H1 (cell line): Measurements from ENCODE around the gene GNAQ. TPM values are rescaled to one million over a fixed set of nuclear protein-coding genes. Genes with fewer than 3 reads are reported as not detected.

Experiments
- CBX8 ChIP-seq: fragments of 300-800, 300-1000 bp; sonication (generic); IDR thresholded peaks from 2 replicates; pipeline ENCODE4 v1.7.1; 2016; ENCODE audit warnings: low read depth, low read length, borderline replicate concordance
- CHD7 ChIP-seq: fragments of 300-600 bp; sonication (generic); IDR thresholded peaks from 2 replicates; pipeline ENCODE4 v1.7.1; 2012; ENCODE audit warnings: low read length, moderate library complexity, mild to moderate bottlenecking, inconsistent platforms; ENCODE audit not compliant: insufficient replicate concordance
- EGR1 ChIP-seq: IDR thresholded peaks from 2 replicates; pipeline ENCODE4 v1.6.1; 2011; ENCODE audit warnings: low read depth, low read length, borderline replicate concordance
- GABPA ChIP-seq: IDR thresholded peaks from 2 replicates; pipeline ENCODE4 v1.6.1; 2011; ENCODE audit warnings: mild to moderate bottlenecking, low read length, moderate library complexity, borderline replicate concordance; ENCODE audit not compliant: insufficient read depth
- JUN ChIP-seq: IDR thresholded peaks from 2 replicates; pipeline ENCODE4 v1.6.1; 2011; ENCODE audit warnings: low read depth, mild to moderate bottlenecking, improper control_type of control experiment, low read length
- SP2 ChIP-seq: IDR thresholded peaks from 2 replicates; pipeline ENCODE4 v1.6.1; 2012; ENCODE audit warnings: mild to moderate bottlenecking, low read length, inconsistent platforms
- TAF1 ChIP-seq: IDR thresholded peaks from 2 replicates; pipeline ENCODE4 v1.6.1; 2011; ENCODE audit warnings: mild to moderate bottlenecking, low read depth, low read length
- polyA plus RNA-seq, 7 experiments: library from polyadenylated mRNA; depleted of rRNA in 3 of 7; stranded (reverse) in 5 of 7; unstranded in 2 of 7; fragments of >200 nt in 5 of 7; fragments of 200-250 nt in 2 of 7; gene quantifications; 1 replicate in 5 of 7; 2 replicates in 1 of 7; 4 replicates in 1 of 7; pipeline versions ENCODE4 v1.2.1 to v1.2.3, GENCODE V29; 2011 to 2013; ENCODE audit warnings: missing spikeins in 2 of 7, mixed read lengths in 2 of 7
- total RNA-seq: library from RNA; stranded (reverse); fragmentation: NEBNext Ultra II Directional; extraction: Animal tissue kit (Norgen Biotek cat#: 25700); gene quantifications from 2 replicates; pipeline ENCODE4 v1.2.1, GENCODE V29; 2021

GNAQ gene
- total and polyA plus RNA-seq, 2 of the 8 experiments (the other 6 are each of a cell fraction or from before 2014, with no cell fraction given), result 22.8 to 63.8 TPM

GRCh38 chr9:77982581-77983319 is 48.9 kb downstream of the GNAQ start (continued):
- TF ChIP-seq CHD7 (no peak), GABPA (no peak), JUN (no peak), SP2 (no peak), CBX8 (no peak), TAF1 (no peak), EGR1 (no peak)
